Neuronal stem cell (in vitro differentiated cells): ENCODE data around the gene RPS6KA2.

ENCODE experiments used
- DNase-seq: peaks from one replicate; pipeline ENCODE4 v3.0.0-alpha.2; 2013; ENCODE audit warnings: low spot score
- H2AFZ ChIP-seq: one replicate; pipeline ENCODE4 v1.6.1; 2013; ENCODE audit warnings: mild to moderate bottlenecking, low read length, inconsistent platforms
- H2AK5ac ChIP-seq: 2 replicates; pipeline ENCODE4 v1.6.1; 2013; ENCODE audit warnings: low read depth, mild to moderate bottlenecking, inconsistent platforms, low read length, moderate library complexity, mixed read lengths
- H2BK120ac ChIP-seq: 2 replicates; pipeline ENCODE4 v1.6.1; 2013; ENCODE audit warnings: low read depth, mild to moderate bottlenecking, inconsistent platforms, low read length, moderate library complexity, mixed read lengths
- H2BK12ac ChIP-seq: one replicate; pipeline ENCODE4 v1.6.1; 2013; ENCODE audit warnings: low read length, inconsistent platforms
- H2BK15ac ChIP-seq: 2 replicates; pipeline ENCODE4 v1.6.1; 2013; ENCODE audit warnings: mild to moderate bottlenecking, low read length, inconsistent platforms, mixed read lengths
- H2BK5ac ChIP-seq: one replicate; pipeline ENCODE4 v1.6.1; 2013; ENCODE audit warnings: inconsistent platforms, mild to moderate bottlenecking, low read length, moderate library complexity
- H3K14ac ChIP-seq: one replicate; pipeline ENCODE4 v1.6.1; 2013; ENCODE audit warnings: low read length, inconsistent platforms
- H3K18ac ChIP-seq: 2 replicates; pipeline ENCODE4 v1.6.1; 2013; ENCODE audit warnings: low read length, inconsistent platforms
- H3K23ac ChIP-seq: 2 replicates; pipeline ENCODE4 v1.6.1; 2013; ENCODE audit warnings: low read depth, mild to moderate bottlenecking, mixed read lengths, low read length, inconsistent platforms; ENCODE audit not compliant: poor library complexity
- H3K27ac ChIP-seq: replicated peaks from 3 replicates; pipeline ENCODE4 v1.5.1; 2013; ENCODE audit warnings: low read length, inconsistent platforms
- H3K27me3 ChIP-seq, 3 experiments: 2 replicates each; pipeline ENCODE4 v1.6.1; 2013; ENCODE audit warnings: low read length in 3 of 3, mild to moderate bottlenecking in 2 of 3, inconsistent platforms in 1 of 3, low read depth in 1 of 3, mixed read lengths in 1 of 3, moderate library complexity in 1 of 3; ENCODE audit not compliant: control insufficient read depth in 3 of 3, insufficient read depth in 3 of 3
- H3K36me3 ChIP-seq, 2 donors: replicated peaks in 1 of 2; 2 replicates each; pipeline ENCODE4 v1.6.1; 2013; ENCODE audit warnings: low read length in 2 of 2; ENCODE audit not compliant: control insufficient read depth in 2 of 2, insufficient read depth in 2 of 2
- H3K4ac ChIP-seq: 2 replicates; pipeline ENCODE4 v1.6.1; 2013; ENCODE audit warnings: inconsistent platforms, mild to moderate bottlenecking, low read length, moderate library complexity
- H3K4me1 ChIP-seq, 2 donors: 1 replicate in 1 of 2; 2 replicates in 1 of 2; pipeline ENCODE4 v1.6.1; 2013; ENCODE audit warnings: low read length in 2 of 2, low read depth in 1 of 2; ENCODE audit not compliant: control insufficient read depth in 2 of 2, insufficient read depth in 1 of 2
- H3K4me2 ChIP-seq: one replicate; pipeline ENCODE4 v1.6.1; 2013; ENCODE audit warnings: mild to moderate bottlenecking, low read length, inconsistent platforms; ENCODE audit not compliant: insufficient read depth, poor library complexity, severe bottlenecking
- H3K4me3 ChIP-seq, 2 donors: 2 replicates each; pipeline ENCODE4 v1.5.1; 2013; ENCODE audit warnings: low read length in 2 of 2, mild to moderate bottlenecking in 2 of 2, inconsistent platforms in 1 of 2, moderate library complexity in 1 of 2
- H3K79me1 ChIP-seq: one replicate; pipeline ENCODE4 v1.6.1; 2013; ENCODE audit warnings: low read depth, mild to moderate bottlenecking, inconsistent platforms, low read length, moderate library complexity
- H3K9ac ChIP-seq: one replicate; pipeline ENCODE4 v1.6.1; 2013; ENCODE audit warnings: mild to moderate bottlenecking, low read depth, low read length, inconsistent platforms; ENCODE audit not compliant: poor library complexity
- H3K9me3 ChIP-seq, 2 donors: replicated peaks in 1 of 2; 2 replicates each; pipeline versions ENCODE3 to v1.6.1; 2013; ENCODE audit warnings: low read length in 2 of 2, mild to moderate bottlenecking in 2 of 2, inconsistent platforms in 1 of 2, low read depth in 1 of 2, mixed read lengths in 1 of 2, moderate library complexity in 1 of 2; ENCODE audit not compliant: control insufficient read depth in 2 of 2, insufficient read depth in 1 of 2
- H4K8ac ChIP-seq: one replicate; pipeline ENCODE4 v1.6.1; 2013; ENCODE audit warnings: low read depth, mild to moderate bottlenecking, inconsistent platforms, low read length, moderate library complexity
- H4K91ac ChIP-seq: one replicate; pipeline ENCODE4 v1.6.1; 2013; ENCODE audit warnings: low read length, low read depth, mild to moderate bottlenecking, inconsistent platforms; ENCODE audit not compliant: poor library complexity
- WGBS, 2 donors: extraction: QIAGEN DNeasy Blood & Tissue Kit; methylation state at CpG; one replicate each; pipeline ENCODE4 v1.1.7; 2013; ENCODE audit warnings: missing lambda C conversion rate in 2 of 2, mixed read lengths in 1 of 2; ENCODE audit not compliant: insufficient read length in 2 of 2, insufficient replicate concordance in 1 of 2; ENCODE audit errors: extremely low coverage in 2 of 2; 5-methylcytosine and 5-hydroxymethylcytosine counted together

RPS6KA2 gene

GRCh38 chr6:166591961-166592520 is 35.0 kb downstream of the RPS6KA2 start:
- H3K4me2 ChIP-seq = no peak overlapping the region
- H3K4me3 ChIP-seq = no peak overlapping the region
- WGBS, 2 donors = no CpG with 5 or more reads among the region's 7 CpGs
- H2AFZ ChIP-seq = no peak overlapping the region
- no peak overlapping the region for H3K9ac ChIP-seq
- no peak overlapping the region for H2BK15ac ChIP-seq
- no peak overlapping the region for H4K8ac ChIP-seq
- no peaks in the 10 kb centered on the region for H3K36me3 ChIP-seq
- no peak overlapping the region for H2AK5ac ChIP-seq
- H2BK12ac ChIP-seq = no peak overlapping the region
- H4K91ac ChIP-seq = no peak overlapping the region
- H3K4ac ChIP-seq = no peak overlapping the region
- no peak overlapping the region for H2BK120ac ChIP-seq
- no peak overlapping the region for H3K23ac ChIP-seq
- H3K4me1 ChIP-seq = peaks cover 0 to 23% of the 10 kb centered on the region in 2 donors
- peaks cover 0 to 1% (median 0%) of the 10 kb centered on the region in 3 experiments for H3K27me3 ChIP-seq
- no peak overlapping the region for H2BK5ac ChIP-seq
- DNase-seq = no peak
- H3K18ac ChIP-seq = no peak overlapping the region
- H3K14ac ChIP-seq = no peak overlapping the region
- no peak overlapping the region for H3K27ac ChIP-seq
- H3K79me1 ChIP-seq = no peaks in the 10 kb centered on the region
- H3K9me3 ChIP-seq = no peaks in the 10 kb centered on the region

- H4K8ac ChIP-seq = no peak overlapping the region
- no peak overlapping the region for H2AK5ac ChIP-seq
- no peak overlapping the region for H3K23ac ChIP-seq
- no peak overlapping the region for H3K4ac ChIP-seq
- no peak overlapping the region for H3K9ac ChIP-seq
- peaks cover 0 to 23% of the 10 kb centered on the region in 2 donors for H3K4me1 ChIP-seq
- H4K91ac ChIP-seq = no peak overlapping the region
- no peaks in the 10 kb centered on the region for H3K79me1 ChIP-seq
- no peak overlapping the region for H3K18ac ChIP-seq
- H2AFZ ChIP-seq = no peak overlapping the region
- no peaks in the 10 kb centered on the region for H3K36me3 ChIP-seq
- peak overlapping the region in 1 of 2 donors; percentile 3 for H3K4me3 ChIP-seq
- peaks cover 0 to 1% (median 0%) of the 10 kb centered on the region in 3 experiments for H3K27me3 ChIP-seq
- no peak overlapping the region for H3K14ac ChIP-seq
- no peaks in the 10 kb centered on the region for H3K9me3 ChIP-seq
- no peak overlapping the region for H3K27ac ChIP-seq
- H3K4me2 ChIP-seq = no peak overlapping the region
- no peak overlapping the region for H2BK120ac ChIP-seq
- H2BK12ac ChIP-seq = no peak overlapping the region
- DNase-seq = no peak
- WGBS, 2 donors = no CpG with 5 or more reads among the region's 11 CpGs
- no peak overlapping the region for H2BK5ac ChIP-seq
- H2BK15ac ChIP-seq = no peak overlapping the region
Measured at GRCh38 chr6:166591026-166591425, 36.0 kb downstream of the RPS6KA2 start.

GRCh38 chr6:166589786-166590574 is 37.1 kb downstream of the RPS6KA2 start:
- no peak overlapping the region for H3K14ac ChIP-seq
- no peak overlapping the region for H3K4ac ChIP-seq
- no peak overlapping the region for H2BK120ac ChIP-seq
- H3K9me3 ChIP-seq = no peaks in the 10 kb centered on the region
- WGBS, 2 donors = no CpG with 5 or more reads among the region's 8 CpGs
- H2AFZ ChIP-seq = no peak overlapping the region
- peaks cover 0 to 23% of the 10 kb centered on the region in 2 donors for H3K4me1 ChIP-seq
- H2BK15ac ChIP-seq = no peak overlapping the region
- no peaks in the 10 kb centered on the region for H3K79me1 ChIP-seq
- H4K91ac ChIP-seq = no peak overlapping the region
- no peak overlapping the region for H2BK5ac ChIP-seq
- H3K27ac ChIP-seq = no peak overlapping the region
- no peak overlapping the region for H3K9ac ChIP-seq
- DNase-seq = no peak
- no peak overlapping the region for H3K18ac ChIP-seq
- no peaks in the 10 kb centered on the region for H3K27me3 ChIP-seq
- no peak overlapping the region for H2AK5ac ChIP-seq
- no peaks in the 10 kb centered on the region for H3K36me3 ChIP-seq
- no peak overlapping the region for H4K8ac ChIP-seq
- no peak overlapping the region for H2BK12ac ChIP-seq
- H3K4me3 ChIP-seq = no peak overlapping the region
- H3K23ac ChIP-seq = no peak overlapping the region
- no peak overlapping the region for H3K4me2 ChIP-seq

- Histone ChIP-seq H2AK5ac (no peak overlapping the region), H3K27ac (no peak overlapping the region), H3K4ac (no peak overlapping the region), H4K8ac (no peak overlapping the region), H3K4me2 (no peak overlapping the region), H3K36me3 (no peaks in the 10 kb centered on the region), H3K14ac (no peak overlapping the region), H2BK12ac (no peak overlapping the region), H3K27me3 (no peaks in the 10 kb centered on the region), H3K23ac (no peak overlapping the region), H2BK5ac (no peak overlapping the region), H3K9ac (no peak overlapping the region), H3K4me1 (peaks cover 0 to 23% of the 10 kb centered on the region in 2 donors), H4K91ac (no peak overlapping the region), H3K18ac (no peak overlapping the region), H3K79me1 (no peaks in the 10 kb centered on the region), H2AFZ (no peak overlapping the region), H3K9me3 (no peaks in the 10 kb centered on the region), H2BK15ac (no peak overlapping the region), H3K4me3 (no peak overlapping the region), H2BK120ac (no peak overlapping the region)
- no CpG with 5 or more reads among the region's 4 CpGs for WGBS, 2 donors
- DNase-seq = no peak
Measured at GRCh38 chr6:166589337-166589731, 37.7 kb downstream of the RPS6KA2 start.
